Ovary (tissue), 9 donors: ENCODE data around the gene WDR59. TPM values are rescaled to one million over a fixed set of nuclear protein-coding genes. Genes with fewer than 3 reads are reported as not detected.

Source experiments
- DNase-seq, 5 donors: peaks; one replicate each; pipeline ENCODE4 v3.0.0-alpha.2; 2019 to 2020
- H3K27ac ChIP-seq, 2 donors: fragments of 200-600 bp; one replicate each; pipeline versions ENCODE4 v1.5.1 to v1.8.0; 2019 to 2022
- H3K27me3 ChIP-seq: fragments of 200-600 bp; one replicate; pipeline ENCODE4 v1.8.0; 2022
- H3K36me3 ChIP-seq: fragments of 200-600 bp; sonication (generic); one replicate; pipeline ENCODE4 v1.5.1; 2019
- H3K4me1 ChIP-seq: one replicate; pipeline ENCODE4 v1.8.1; 2013; ENCODE audit warnings: mild to moderate bottlenecking, moderate library complexity; ENCODE audit not compliant: insufficient read depth
- H3K4me3 ChIP-seq: fragments of 200-600 bp; sonication (generic); one replicate; pipeline ENCODE4 v1.5.1; 2017
- H3K9me3 ChIP-seq, 2 donors: fragments of 200-600 bp in 1 of 2; sonication (generic) in 1 of 2; one replicate each; pipeline versions ENCODE4 v1.5.1 to v1.8.1; 2013 to 2019; ENCODE audit warnings: mild to moderate bottlenecking in 1 of 2, moderate library complexity in 1 of 2
- CTCF ChIP-seq, 3 donors: fragments of 450-650 bp in 2 of 3; fragments of 200-600 bp in 1 of 3; IDR thresholded peaks; one replicate each; pipeline versions ENCODE4 v1.5.1 to v1.8.0; 2016 to 2022; ENCODE audit warnings: antibody characterized with exemption in 3 of 3, mild to moderate bottlenecking in 1 of 3
- EP300 ChIP-seq: sonication (generic); formaldehyde crosslinking; IDR thresholded peaks from one replicate; pipeline ENCODE4 v1.6.1; 2017; ENCODE audit warnings: antibody characterized with exemption
- POLR2A ChIP-seq: fragments of 450-650 bp; IDR thresholded peaks from one replicate; pipeline ENCODE4 v1.6.1; 2017; ENCODE audit warnings: antibody characterized with exemption, mild to moderate bottlenecking, moderate library complexity
- WGBS, 3 donors: extraction: QIAGEN DNeasy Blood & Tissue Kit in 1 of 3; methylation state at CpG; one replicate each; pipeline versions ENCODE4 v1.1.5 to v1.1.7; 2013 to 2017; 5-methylcytosine and 5-hydroxymethylcytosine counted together
- intact Hi-C, 4 donors: fragments of 100-400 bp; cut with DNase I; formaldehyde crosslinking; loops; one replicate each; pipeline versions ENCODE4 v1.11.0 to v1.15.1; 2022 to 2023
- polyA plus RNA-seq, 2 donors: library from polyadenylated mRNA; stranded (reverse); fragments of 200-250 nt in 1 of 2; fragments of 350-450 nt in 1 of 2; fragmentation: Illumina TruSeq in 1 of 2; extraction: RNeasy Lipid Tissue Mini Kit (QIAGEN cat#74804) in 1 of 2; gene quantifications; one replicate each; pipeline ENCODE4 v1.2.3, GENCODE V29; 2013 to 2014
- total RNA-seq, 7 donors: library from RNA; depleted of rRNA in 2 of 7; stranded (reverse); fragments of >200 nt in 2 of 7; fragmentation: NEBNext Ultra II Directional in 3 of 7; extraction: Animal tissue kit (Norgen Biotek cat#: 25700) in 3 of 7; gene quantifications; one replicate each; pipeline versions ENCODE4 v1.1.0 to v1.2.4, GENCODE V29; 2016 to 2023
- donor health status: DM: no; HTN: no; CAD: no; lungs with moderate emphysema.
- donor health status: DM: no; HTN: no; CAD: no.
- donor health status: Bipolar disorder and iron deficiency.
- donor health status: DM: yes; HTN: yes; CAD: no.
- donor health status: DM: no; HTN: no; CAD: no.
- donor health status: DM: yes; HTN: yes; CAD: no.

The WDR59 gene
- total and polyA plus RNA-seq, 9 donors, result 23.6 to 82.3 (median 59.3) TPM

- H3K4me3 ChIP-seq, result no peak overlapping the region
- no peaks in the 10 kb centered on the region for H3K27me3 ChIP-seq
- no peak overlapping the region for H3K27ac ChIP-seq
- no peaks in the 10 kb centered on the region for H3K36me3 ChIP-seq
- 67 to 89% (median 89%) methylated on average over 3 of the region's 3 CpGs for WGBS, 3 donors
- no peak for TF ChIP-seq CTCF (IDR thresholded peaks at IDR 0.05)
- TF ChIP-seq POLR2A, result no peak
- no peak for TF ChIP-seq EP300
- peaks cover 0 to 7% of the 10 kb centered on the region in 2 donors for H3K9me3 ChIP-seq
- no peaks in the 10 kb centered on the region for H3K4me1 ChIP-seq
- no peak for DNase-seq
- intact Hi-C loops, result no loop called here
These were observed 159.9 kb downstream of the WDR59 start for GRCh38 chr16:74825016-74825415.

Other genes with a start within 250 kb of the WDR59 start
- gene FA2H, start 210.3 kb downstream of the WDR59 start, total RNA-seq, result 1 to 10 TPM in 1 of 7 donors, under 1 TPM in 3, not detected in 3; 0.17 to 1.3 (median 0.73) TPM
- under 1 TPM; 0.02 to 0.32 TPM for gene FA2H, start 210.3 kb downstream of the WDR59 start, polyA plus RNA-seq
- gene ZNRF1, start 13.9 kb upstream of the WDR59 start, total RNA-seq, result 10 to 100 TPM; 16.8 to 27.9 (median 25.0) TPM
- 10 to 100 TPM; 10.8 to 24.3 TPM for gene ZNRF1, start 13.9 kb upstream of the WDR59 start, polyA plus RNA-seq
- 10 to 100 TPM; 11.5 to 25.4 (median 20.7) TPM for gene LDHD, start 131.7 kb upstream of the WDR59 start, total RNA-seq
- 10 to 100 TPM in 1 of 2 donors, 1 to 10 TPM in 1; 2.1 to 21.7 TPM for gene LDHD, start 131.7 kb upstream of the WDR59 start, polyA plus RNA-seq
- 10 to 100 TPM in 6 of 7 donors, 1 to 10 TPM in 1; 7.9 to 22.3 (median 13.5) TPM for gene ZFP1, start 163.4 kb upstream of the WDR59 start, total RNA-seq
- 10 to 100 TPM in 1 of 2 donors, 1 to 10 TPM in 1; 7.2 to 15.7 TPM for gene ZFP1, start 163.4 kb upstream of the WDR59 start, polyA plus RNA-seq
- gene CTRB2, start 222.0 kb upstream of the WDR59 start, total RNA-seq, result 10 to 100 TPM in 2 of 7 donors, 1 to 10 TPM in 1, under 1 TPM in 1, not detected in 3; 0.62 to 28.7 (median 11.6) TPM
- gene CTRB2, start 222.0 kb upstream of the WDR59 start, polyA plus RNA-seq, result 1 to 10 TPM in 1 of 2 donors, not detected in 1; 1.1 TPM
- 10 to 100 TPM in 2 of 7 donors, 1 to 10 TPM in 1, under 1 TPM in 2, not detected in 2; 0.67 to 14.7 (median 3.1) TPM for gene CTRB1, start 233.9 kb upstream of the WDR59 start, total RNA-seq
- not detected for gene CTRB1, start 233.9 kb upstream of the WDR59 start, polyA plus RNA-seq